HPDE6-E6E7 (cell line): ENCODE data around the gene NAPA.

Source experiments
- DNase-seq: peaks from one replicate; pipeline ENCODE4 v3.0.0; 2011; ENCODE audit warnings: missing footprints; ENCODE audit errors: extremely low spot score

Gene NAPA

GRCh38 chr19:47499863-47500830 lies 14.7 kb downstream of the NAPA start:
- DNase-seq, result no peak

GRCh38 chr19:47499371-47499770 lies 15.5 kb downstream of the NAPA start:
- DNase-seq, result no peak

- no peak for DNase-seq
Measured at GRCh38 chr19:47498561-47498960, 16.3 kb downstream of the NAPA start.

GRCh38 chr19:47497821-47498520 lies 16.9 kb downstream of the NAPA start:
- DNase-seq, result no peak

- no peak for DNase-seq
Measured at GRCh38 chr19:47497050-47497766, 17.7 kb downstream of the NAPA start.

- no peak for DNase-seq
Measured at GRCh38 chr19:47495478-47496372, 19.1 kb downstream of the NAPA start.

- DNase-seq, result no peak
Measured at GRCh38 chr19:47494729-47495128, 20.1 kb downstream of the NAPA start.

- DNase-seq, result no peak
Measured at GRCh38 chr19:47494211-47494547, 20.7 kb downstream of the NAPA start.

GRCh38 chr19:47493378-47494210 lies 21.3 kb downstream of the NAPA start:
- no peak for DNase-seq

- DNase-seq, result no peak
Measured at GRCh38 chr19:47492571-47493377, 22.1 kb downstream of the NAPA start.

- DNase-seq, result no peak
Measured at GRCh38 chr19:47492137-47492533, 22.7 kb downstream of the NAPA start.

- DNase-seq, result no peak
Measured at GRCh38 chr19:47491358-47492136, 23.3 kb downstream of the NAPA start.

- no peak for DNase-seq
Measured at GRCh38 chr19:47490847-47491246, 24.0 kb downstream of the NAPA start.

- no peak for DNase-seq
Measured at GRCh38 chr19:47490031-47490430, 24.8 kb downstream of the NAPA start.

- DNase-seq, result no peak
Measured at GRCh38 chr19:47489072-47489914, 25.6 kb downstream of the NAPA start.

GRCh38 chr19:47487551-47488515 lies 27.0 kb downstream of the NAPA start:
- DNase-seq, result no peak

- DNase-seq, result no peak
Measured at GRCh38 chr19:47486900-47487299, 28.0 kb downstream of the NAPA start.
